ENCODE data around the gene CLECL1. TPM values are rescaled to one million over a fixed set of nuclear protein-coding genes. Genes with fewer than 3 reads are reported as not detected.

The CLECL1 gene
- total RNA-seq, 2 experiments from 2014 or later, result 73.3 to 114 TPM

GRCh38 chr12:9674226-9674590 lies 58.7 kb downstream of the CLECL1 start:
- Histone ChIP-seq H3K79me2 (ENCODE audit: insufficient read depth, low read depth, low read length) (peaks cover 100% of the 10 kb centered on the region), H4K20me1 (ENCODE audit: insufficient read depth, low read length) (no peaks in the 10 kb centered on the region), H2AFZ (ENCODE audit: low read length) (no peak overlapping the region), H3K36me3 (ENCODE audit: insufficient read depth, low read length) (peaks cover 71% of the 10 kb centered on the region), H3K4me1 (ENCODE audit: insufficient read depth, low read length, poor library complexity, severe bottlenecking) (peaks cover 87% of the 10 kb centered on the region), H3K9me3 (ENCODE audit: low read length) (peaks cover 29% of the 10 kb centered on the region), H3K4me2 (ENCODE audit: low read length) (peak overlapping the region; percentile 91), H3K4me3 (ENCODE audit: low read depth, low read length, poor library complexity, severe bottlenecking) (peak overlapping the region; percentile 68), H3K27ac (ENCODE audit: low read depth, low read length, poor library complexity, severe bottlenecking) (peak overlapping the region; percentile 87), H3K9me2 (ENCODE audit: insufficient read depth, low read length) (no peaks in the 10 kb centered on the region)
- intact Hi-C loops (cut with micrococcal nuclease; ENCODE audit: unreplicated experiment), result no loop called here
- CTCF ChIA-PET (ENCODE audit: unreplicated experiment), result no interaction called here
- peak; percentile 78 for DNase-seq (ENCODE audit: low spot score)
- BruUV-seq (replicated peaks), result no TSS peak
- no peak for TF ChIP-seq CTCF (conservative IDR thresholded peaks at IDR 0.05; ENCODE audit: low read length)
- TF ChIP-seq EZH2phosphoT487 (IDR thresholded peaks at IDR 0.05; ENCODE audit: borderline replicate concordance, low read depth, low read length), result no peak
- POLR2A ChIA-PET, result interaction anchor here (1.1 to 2.6 kb wide), 12 partner anchors 9 to 59 kb away, joined by 3 to 18 read pairs (median 5); partner anchors contain the start of gene CLECL1

DNA sequence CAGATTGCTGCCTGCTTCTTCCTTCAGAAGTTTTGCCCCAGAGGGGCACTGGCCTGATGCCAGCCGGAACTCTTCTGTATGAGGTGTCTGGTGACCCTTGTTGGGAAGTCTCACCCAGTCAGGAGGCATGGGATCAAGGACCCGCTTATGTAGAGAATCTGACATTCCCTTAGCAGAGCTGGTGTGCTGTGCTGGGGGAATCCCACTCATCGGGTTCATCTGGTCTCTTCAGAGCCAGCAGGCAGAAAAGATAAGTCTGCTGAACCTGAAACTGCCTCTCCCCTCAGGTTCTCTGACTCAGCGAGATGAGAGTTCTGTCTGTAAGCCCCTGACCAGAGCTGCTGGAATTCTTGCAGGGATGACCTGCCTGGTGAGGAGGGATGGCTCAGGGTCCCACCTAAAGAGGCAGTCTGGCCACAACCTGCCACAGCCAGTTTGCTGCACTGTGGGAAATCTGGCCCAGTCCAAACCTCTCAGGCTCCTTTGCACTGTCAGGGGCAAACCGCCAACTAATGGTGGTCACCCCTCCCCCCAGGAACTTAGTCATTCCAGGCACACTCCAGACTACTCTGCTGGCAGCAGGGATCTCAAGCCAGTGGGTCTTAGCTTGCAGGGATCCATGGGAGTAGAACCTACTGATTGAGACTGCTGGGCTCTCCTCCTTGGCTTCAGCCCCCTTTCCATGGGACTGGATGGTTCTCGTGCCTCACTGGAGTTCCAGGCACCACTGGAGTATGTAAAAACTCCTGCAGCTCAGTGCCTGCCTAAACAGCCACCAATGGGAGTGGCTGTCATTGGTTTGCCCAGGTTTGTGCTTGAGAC lies 59.3 kb downstream of the CLECL1 start:
- BruUV-seq (replicated peaks), result no TSS peak
- peaks cover 65% of the 10 kb centered on the region for H3K36me3 ChIP-seq (ENCODE audit: insufficient read depth, low read length)
- no peaks in the 10 kb centered on the region for H4K20me1 ChIP-seq (ENCODE audit: insufficient read depth, low read length)
- no peak overlapping the region for H2AFZ ChIP-seq (ENCODE audit: low read length)
- peak; percentile 43 for DNase-seq (ENCODE audit: low spot score)
- H3K9me3 ChIP-seq (ENCODE audit: low read length), result peaks cover 25% of the 10 kb centered on the region
- peaks cover 93% of the 10 kb centered on the region for H3K4me1 ChIP-seq (ENCODE audit: insufficient read depth, low read length, poor library complexity, severe bottlenecking)
- peak overlapping the region; percentile 91 for H3K4me2 ChIP-seq (ENCODE audit: low read length)
- H3K27ac ChIP-seq (ENCODE audit: low read depth, low read length, poor library complexity, severe bottlenecking), result peak overlapping the region; percentile 87
- no peaks in the 10 kb centered on the region for H3K9me2 ChIP-seq (ENCODE audit: insufficient read depth, low read length)
- H3K4me3 ChIP-seq (ENCODE audit: low read depth, low read length, poor library complexity, severe bottlenecking), result peak overlapping the region; percentile 68
- peaks cover 99% of the 10 kb centered on the region for H3K79me2 ChIP-seq (ENCODE audit: insufficient read depth, low read depth, low read length)
- ChIA-PET POLR2A (interaction anchor here (0.6 to 2.6 kb wide), 23 partner anchors 8 to 68 kb away, joined by 3 to 21 read pairs (median 4); partner anchors contain the start of gene CLECL1), CTCF (ENCODE audit: unreplicated experiment) (no interaction called here)
- intact Hi-C loops (cut with micrococcal nuclease; ENCODE audit: unreplicated experiment), result no loop called here
- no peak for TF ChIP-seq EZH2phosphoT487 (IDR thresholded peaks at IDR 0.05; ENCODE audit: borderline replicate concordance, low read depth, low read length)
- no peak for TF ChIP-seq CTCF (conservative IDR thresholded peaks at IDR 0.05; ENCODE audit: low read length)

Other genes with a start within 250 kb of the CLECL1 start
- not detected in 2 replicates for gene KLRB1, start 125.2 kb downstream of the CLECL1 start, total RNA-seq (2014; rRNA removed; shearing (Covaris generic))
- gene KLRB1, start 125.2 kb downstream of the CLECL1 start, total RNA-seq (2022), result not detected in 2 replicates
- 56.9 and 59.6 TPM in 2 replicates for gene CLEC2D, start 63.4 kb downstream of the CLECL1 start, total RNA-seq (2014; rRNA removed; shearing (Covaris generic))
- 146 and 177 TPM in 2 replicates for gene CLEC2D, start 63.4 kb downstream of the CLECL1 start, total RNA-seq (2022)
- gene CD69, start 27.8 kb upstream of the CLECL1 start, total RNA-seq (2014; rRNA removed; shearing (Covaris generic)), result 12.3 and 13.7 TPM in 2 replicates
- gene CD69, start 27.8 kb upstream of the CLECL1 start, total RNA-seq (2022), result 9.7 and 10.3 TPM in 2 replicates
- not detected in 2 replicates for gene KLRF1, start 94.4 kb upstream of the CLECL1 start, total RNA-seq (2014; rRNA removed; shearing (Covaris generic))
- 0.46 TPM in 1 of 2 replicates, not detected in the other for gene KLRF1, start 94.4 kb upstream of the CLECL1 start, total RNA-seq (2022)
- gene CLEC2B, start 136.3 kb upstream of the CLECL1 start, total RNA-seq (2014; rRNA removed; shearing (Covaris generic)), result 2.3 and 3.1 TPM in 2 replicates
- gene CLEC2B, start 136.3 kb upstream of the CLECL1 start, total RNA-seq (2022), result 1.8 and 2.2 TPM in 2 replicates
- gene KLRF2, start 148.4 kb upstream of the CLECL1 start, total RNA-seq (2014; rRNA removed; shearing (Covaris generic)), result not detected in 2 replicates
- gene KLRF2, start 148.4 kb upstream of the CLECL1 start, total RNA-seq (2022), result not detected in 2 replicates
- gene CLEC2A, start 199.3 kb upstream of the CLECL1 start, total RNA-seq (2014; rRNA removed; shearing (Covaris generic)), result not detected in 2 replicates
- not detected in 2 replicates for gene CLEC2A, start 199.3 kb upstream of the CLECL1 start, total RNA-seq (2022)
- gene CLEC12A, start 238.3 kb upstream of the CLECL1 start, total RNA-seq (2014; rRNA removed; shearing (Covaris generic)), result not detected in 2 replicates
- not detected in 2 replicates for gene CLEC12A, start 238.3 kb upstream of the CLECL1 start, total RNA-seq (2022)